ENCODE results near the gene RUNX1.

DNA sequence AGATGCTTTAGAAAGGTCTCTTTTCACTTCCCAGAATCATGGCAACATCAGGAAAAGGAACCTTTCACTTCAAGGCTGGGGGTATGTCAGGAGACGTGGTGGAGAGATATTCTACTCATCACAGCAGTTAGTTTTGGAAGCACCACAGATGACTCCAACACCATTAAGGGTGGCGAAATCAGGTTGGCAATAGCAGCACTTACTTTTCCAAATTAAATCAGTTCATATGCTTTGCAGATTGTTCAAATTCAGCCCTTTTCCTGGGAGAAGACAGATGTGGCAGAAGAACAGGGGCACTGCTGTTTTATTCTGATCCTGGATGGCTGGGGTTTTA, 79.0 kb downstream of the RUNX1 start:
- no peak for TF ChIP-seq POLR2A (IDR thresholded peaks at IDR 0.05; ENCODE audit: low read depth, low read length)
- no peak for TF ChIP-seq TAF1 (IDR thresholded peaks at IDR 0.05; ENCODE audit: borderline replicate concordance, low read depth, low read length)
- no peak for TF ChIP-seq POLR2AphosphoS5 (IDR thresholded peaks at IDR 0.05; ENCODE audit: low read depth, low read length)
